ENCODE data around the gene GSE1. TPM values are rescaled to one million over a fixed set of nuclear protein-coding genes. Genes with fewer than 3 reads are reported as not detected.
"Not testable (repeated sequence)": the region's sequence is repeated elsewhere in the genome, so short reads cannot be mapped to it uniquely, and the experiment has no call there.

The GSE1 gene
- total RNA-seq, 2 experiments from 2014 or later: 8.6 to 10.1 TPM

DNA sequence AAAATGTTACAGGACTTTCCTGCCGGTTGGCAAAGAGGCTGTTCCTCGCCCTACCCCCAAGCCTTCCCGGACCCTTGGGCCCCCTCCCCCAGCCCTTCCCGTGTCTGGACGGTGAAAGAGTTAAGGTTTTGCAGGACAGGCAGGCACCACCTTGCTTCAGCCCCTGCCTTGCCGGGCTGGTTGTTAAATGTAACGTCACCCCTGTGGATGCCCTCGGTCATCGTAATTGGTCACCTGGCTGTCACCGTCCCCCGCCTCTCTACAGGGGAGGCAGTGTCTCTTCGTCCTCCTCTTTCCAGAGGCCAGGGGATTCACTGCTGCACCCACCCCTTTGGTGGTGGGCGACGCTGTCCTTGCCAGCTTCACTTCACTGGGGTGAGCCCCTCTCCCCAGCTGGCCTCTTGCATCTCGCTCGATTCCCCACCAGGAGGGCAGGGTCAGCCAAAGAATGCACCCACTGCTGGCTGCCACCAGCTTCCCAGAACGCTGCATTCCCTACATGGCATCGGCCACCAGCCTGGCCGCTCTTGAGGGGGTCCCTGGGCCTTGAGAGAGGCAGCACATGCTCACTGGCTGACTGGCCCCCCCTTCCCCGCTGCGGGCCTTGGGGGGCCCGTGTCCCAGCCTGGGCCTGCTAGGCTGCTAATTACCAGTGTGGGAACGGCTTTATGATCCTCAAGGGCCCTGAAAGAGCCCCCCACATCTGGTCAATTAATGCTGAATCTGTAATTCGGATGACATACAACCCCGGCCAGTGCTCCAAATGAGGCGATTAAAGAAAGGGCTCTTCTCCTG, 25.2 kb upstream of the GSE1 start:
- no peak for DNase-seq
- H3K36me3 Mint-ChIP-seq (ENCODE audit: low read depth): no peaks in the 10 kb centered on the region
- CTCF ChIA-PET: no interaction called here
- H3K4me3 Mint-ChIP-seq: no peak overlapping the region
- no peak overlapping the region for H3K27ac Mint-ChIP-seq
- intact Hi-C loops (cut with micrococcal nuclease): no loop called here
- H3K27me3 Mint-ChIP-seq (ENCODE audit: low read depth): no peaks in the 10 kb centered on the region
- H3K4me1 Mint-ChIP-seq (ENCODE audit: low read depth): peaks cover 9% of the 10 kb centered on the region
- H3K9me3 Mint-ChIP-seq: no peaks in the 10 kb centered on the region

DNA sequence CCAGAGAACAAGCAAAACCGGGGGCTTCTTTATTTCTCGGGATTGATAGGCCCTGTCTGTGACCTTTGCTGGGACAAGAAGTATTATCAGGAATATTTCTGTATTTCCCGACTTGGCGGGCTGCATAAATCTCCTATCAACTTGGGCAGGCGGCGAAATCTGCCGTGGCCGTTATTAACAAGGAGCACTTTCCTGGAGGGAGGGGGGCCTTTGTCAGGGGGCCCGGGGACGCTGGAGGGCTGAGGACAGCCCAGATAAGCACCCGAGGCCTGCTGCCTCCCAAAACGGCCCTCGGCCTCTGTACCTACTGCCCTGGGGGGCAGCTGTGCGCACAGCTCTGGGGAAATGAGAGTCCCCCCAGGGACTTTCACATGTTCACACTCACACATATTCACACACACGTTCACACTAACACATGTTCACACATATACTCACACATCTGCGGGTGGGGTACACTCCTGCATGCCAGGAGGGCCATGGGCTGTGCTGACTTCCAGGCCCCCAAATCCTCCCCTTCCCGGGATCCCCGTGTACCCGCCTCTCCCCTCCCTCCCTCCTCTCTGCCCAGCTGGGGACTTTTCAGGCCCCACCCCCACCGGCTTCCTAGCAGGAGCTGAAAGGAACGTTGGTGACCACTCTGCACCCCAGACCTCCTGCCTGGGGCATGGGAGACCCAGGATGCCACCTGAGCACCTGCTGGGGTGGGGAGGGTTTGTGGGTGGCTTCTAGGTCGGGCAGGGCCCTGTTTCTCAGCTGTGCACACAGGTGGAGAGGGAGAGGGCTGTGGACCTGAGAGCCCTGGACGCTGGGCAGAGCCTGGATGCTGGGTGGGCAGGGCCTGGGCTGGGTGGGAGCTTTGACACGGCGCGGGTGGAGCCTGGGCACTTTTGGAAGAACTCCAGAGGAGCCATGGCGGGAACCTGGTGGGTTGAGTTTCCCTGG, 24.3 kb upstream of the GSE1 start:
- H3K4me1 Mint-ChIP-seq (ENCODE audit: low read depth): peaks cover 1% of the 10 kb centered on the region
- no peak overlapping the region for H3K4me3 Mint-ChIP-seq

DNA sequence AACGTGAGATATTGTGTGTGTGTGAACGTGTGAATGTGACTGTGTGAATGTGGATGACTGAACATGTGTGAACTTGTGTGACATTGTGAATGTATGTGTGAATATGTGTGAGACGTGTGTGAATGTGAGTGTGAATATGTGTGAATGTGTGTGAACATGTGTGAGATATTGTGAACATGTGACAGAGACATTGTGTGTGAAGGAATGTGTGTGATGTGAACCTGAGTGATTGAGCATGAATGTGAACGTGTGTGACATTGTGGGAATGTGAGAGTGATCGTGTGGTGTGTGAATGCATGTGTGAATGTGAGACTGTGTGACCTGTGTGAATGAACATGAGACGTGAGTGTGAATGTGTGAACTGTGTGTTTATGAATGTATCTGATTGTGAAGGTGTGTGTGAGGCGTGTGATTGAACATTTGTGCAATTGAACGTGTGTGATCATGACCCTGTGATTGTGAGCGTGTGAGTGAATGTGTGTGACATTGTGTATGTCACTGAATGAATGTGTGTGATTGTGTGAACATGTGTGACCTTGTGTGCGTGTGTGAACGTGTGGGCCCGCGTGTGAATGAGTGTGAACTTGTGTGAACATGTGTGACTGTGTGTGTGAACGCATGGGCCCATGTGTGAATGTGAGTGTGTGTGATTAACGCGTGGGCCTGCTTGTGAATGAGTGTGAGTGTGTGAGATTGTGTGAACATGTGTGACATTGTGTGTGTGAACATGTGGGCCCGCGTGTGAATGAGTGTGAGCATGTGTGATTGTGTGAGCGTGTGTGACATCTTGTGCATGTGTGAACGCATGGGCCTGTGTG, 23.2 kb upstream of the GSE1 start:
- peaks cover 3% of the 10 kb centered on the region for H3K4me1 Mint-ChIP-seq (ENCODE audit: low read depth)
- CTCF ChIA-PET: no interaction called here
- intact Hi-C loops (cut with micrococcal nuclease): no loop called here

More for the DNA sequence above, 24.3 kb upstream of the GSE1 start:
- DNase-seq: no peak
- CTCF ChIA-PET: no interaction called here
- intact Hi-C loops (cut with micrococcal nuclease): no loop called here
- H3K36me3 Mint-ChIP-seq (ENCODE audit: low read depth): no peaks in the 10 kb centered on the region
- no peak overlapping the region for H3K27ac Mint-ChIP-seq
- no peaks in the 10 kb centered on the region for H3K9me3 Mint-ChIP-seq
- no peaks in the 10 kb centered on the region for H3K27me3 Mint-ChIP-seq (ENCODE audit: low read depth)

DNA sequence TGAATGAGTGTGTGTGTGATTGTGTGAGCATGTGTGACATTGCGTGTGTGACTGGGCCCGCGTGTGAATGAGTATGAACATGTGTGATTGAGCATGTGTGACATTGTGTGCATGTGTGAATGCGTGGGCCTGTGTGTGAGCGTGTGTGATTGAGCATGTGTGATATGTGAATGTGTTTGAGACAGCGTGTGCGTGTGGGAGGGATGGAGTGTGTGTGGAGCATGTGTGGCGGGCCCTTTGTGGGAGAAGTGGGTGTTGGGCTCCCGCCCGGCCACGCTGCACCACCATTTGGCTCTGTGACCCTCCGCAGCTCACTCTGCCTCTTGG, 22.7 kb upstream of the GSE1 start:
- Mint-ChIP-seq H3K9me3 (no peaks in the 10 kb centered on the region), H3K4me1 (ENCODE audit: low read depth) (peaks cover 5% of the 10 kb centered on the region), H3K36me3 (ENCODE audit: low read depth) (no peaks in the 10 kb centered on the region), H3K27ac (no peak overlapping the region), H3K4me3 (no peak overlapping the region), H3K27me3 (ENCODE audit: low read depth) (no peaks in the 10 kb centered on the region)
- CTCF ChIA-PET: no interaction called here
- intact Hi-C loops (cut with micrococcal nuclease): no loop called here
- no peak for DNase-seq

More for the DNA sequence above, 23.2 kb upstream of the GSE1 start:
- DNase-seq: no peak
- no peaks in the 10 kb centered on the region for H3K36me3 Mint-ChIP-seq (ENCODE audit: low read depth)
- H3K9me3 Mint-ChIP-seq: no peaks in the 10 kb centered on the region
- H3K4me3 Mint-ChIP-seq: no peak overlapping the region
- H3K27me3 Mint-ChIP-seq (ENCODE audit: low read depth): no peaks in the 10 kb centered on the region
- H3K27ac Mint-ChIP-seq: no peak overlapping the region

DNA sequence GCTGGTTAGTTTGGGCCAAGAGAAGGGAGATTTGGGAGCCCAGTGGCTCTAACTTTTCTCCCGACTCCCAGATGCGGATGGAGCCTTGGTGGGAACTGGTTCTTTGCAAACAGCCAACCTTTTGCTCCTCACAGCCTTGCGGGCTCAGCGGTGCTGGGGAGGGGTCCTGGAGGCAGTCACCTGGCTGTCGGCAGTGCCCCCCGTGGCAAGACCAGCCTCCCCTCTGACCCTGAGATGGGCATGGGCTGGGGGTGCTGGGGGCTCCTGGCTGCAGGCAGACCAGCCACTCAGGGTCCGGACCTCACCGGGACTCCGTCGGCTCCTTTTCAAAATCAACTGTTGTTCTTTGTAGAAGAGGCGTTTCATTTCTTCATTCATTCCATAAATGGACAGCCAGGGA, 21.7 kb upstream of the GSE1 start:
- CTCF ChIA-PET: no interaction called here
- no peak for DNase-seq
- peaks cover 8% of the 10 kb centered on the region for H3K4me1 Mint-ChIP-seq (ENCODE audit: low read depth)
- peaks cover 4% of the 10 kb centered on the region for H3K36me3 Mint-ChIP-seq (ENCODE audit: low read depth)
- no peaks in the 10 kb centered on the region for H3K27me3 Mint-ChIP-seq (ENCODE audit: low read depth)
- H3K4me3 Mint-ChIP-seq: no peak overlapping the region
- no peaks in the 10 kb centered on the region for H3K9me3 Mint-ChIP-seq
- intact Hi-C loops (cut with micrococcal nuclease): no loop called here
- no peak overlapping the region for H3K27ac Mint-ChIP-seq

DNA sequence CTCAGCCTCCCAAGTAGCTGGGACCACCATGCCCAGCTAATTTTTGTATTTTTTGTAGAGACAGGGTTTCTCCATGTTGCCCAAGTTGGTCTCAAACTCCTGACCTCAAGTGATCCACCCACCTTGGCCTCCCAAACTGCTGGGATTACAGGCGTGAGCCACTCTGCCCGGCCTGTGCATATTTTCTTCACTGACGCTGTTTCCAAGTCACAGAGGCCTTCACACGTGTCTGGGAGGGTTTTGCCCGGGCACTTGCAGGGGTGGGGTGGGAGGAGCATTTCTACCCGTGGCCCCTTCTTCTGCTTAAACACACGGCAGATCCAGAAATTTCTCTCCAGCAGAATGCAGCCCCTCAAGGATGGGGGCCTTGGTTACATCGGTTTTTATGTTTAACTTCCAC, 20.8 kb upstream of the GSE1 start:
- H3K27me3 Mint-ChIP-seq (ENCODE audit: low read depth); intact Hi-C loops (cut with micrococcal nuclease); H3K27ac Mint-ChIP-seq; H3K36me3 Mint-ChIP-seq (ENCODE audit: low read depth); DNase-seq; H3K9me3 Mint-ChIP-seq; H3K4me1 Mint-ChIP-seq (ENCODE audit: low read depth); H3K4me3 Mint-ChIP-seq: not testable (repeated sequence)
- CTCF ChIA-PET: interaction anchor here (1.2 kb wide), 1 partner anchor 63 kb away, joined by 3 read pairs; no protein-coding TSS in a partner anchor

DNA sequence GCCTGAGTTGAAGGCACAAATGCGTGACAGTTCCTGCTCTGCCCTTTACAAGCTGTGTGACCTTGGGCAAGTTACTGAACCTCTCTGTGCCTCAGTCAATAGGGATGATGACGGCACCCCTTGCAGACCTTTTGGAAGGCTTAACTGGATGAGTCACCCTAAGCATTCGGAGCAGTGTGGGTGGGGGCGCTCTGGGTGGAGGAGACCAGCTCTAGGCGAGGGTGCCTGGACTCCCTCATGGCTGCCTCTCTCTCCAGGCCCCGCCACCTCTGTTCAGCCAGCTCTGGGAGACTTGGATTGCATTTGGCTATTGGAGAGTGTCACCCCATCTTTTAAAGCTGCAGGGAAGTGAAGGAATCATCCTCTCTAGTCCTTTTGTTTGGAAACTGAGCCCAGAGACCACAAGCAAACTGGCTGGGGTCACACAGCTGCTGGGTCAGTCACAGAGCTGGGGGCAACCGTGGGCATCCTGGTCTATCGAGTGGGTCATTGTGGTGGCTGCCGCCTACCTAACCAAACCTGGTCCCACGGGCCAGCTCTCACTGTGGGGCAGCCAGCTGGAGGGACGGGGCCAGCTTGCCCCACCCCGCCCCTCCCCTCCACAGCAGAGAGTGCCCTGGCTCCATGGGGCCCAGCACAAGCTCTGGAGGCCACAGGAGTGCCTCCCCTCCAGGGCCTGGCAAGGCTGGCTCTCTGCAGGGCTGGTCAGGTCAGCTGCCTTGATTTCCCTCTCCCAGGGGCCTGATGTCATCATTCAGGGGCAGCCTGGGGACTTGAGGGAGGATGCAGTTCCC, 20.2 kb upstream of the GSE1 start:
- Mint-ChIP-seq H3K27ac (no peak overlapping the region), H3K9me3 (no peaks in the 10 kb centered on the region), H3K4me3 (no peak overlapping the region), H3K27me3 (ENCODE audit: low read depth) (no peaks in the 10 kb centered on the region), H3K4me1 (ENCODE audit: low read depth) (peaks cover 8% of the 10 kb centered on the region), H3K36me3 (ENCODE audit: low read depth) (peaks cover 4% of the 10 kb centered on the region)
- DNase-seq: no peak
- intact Hi-C loops (cut with micrococcal nuclease): no loop called here
- CTCF ChIA-PET: interaction anchor here (1.2 kb wide), 1 partner anchor 64 kb away, joined by 3 read pairs; no protein-coding TSS in a partner anchor

DNA sequence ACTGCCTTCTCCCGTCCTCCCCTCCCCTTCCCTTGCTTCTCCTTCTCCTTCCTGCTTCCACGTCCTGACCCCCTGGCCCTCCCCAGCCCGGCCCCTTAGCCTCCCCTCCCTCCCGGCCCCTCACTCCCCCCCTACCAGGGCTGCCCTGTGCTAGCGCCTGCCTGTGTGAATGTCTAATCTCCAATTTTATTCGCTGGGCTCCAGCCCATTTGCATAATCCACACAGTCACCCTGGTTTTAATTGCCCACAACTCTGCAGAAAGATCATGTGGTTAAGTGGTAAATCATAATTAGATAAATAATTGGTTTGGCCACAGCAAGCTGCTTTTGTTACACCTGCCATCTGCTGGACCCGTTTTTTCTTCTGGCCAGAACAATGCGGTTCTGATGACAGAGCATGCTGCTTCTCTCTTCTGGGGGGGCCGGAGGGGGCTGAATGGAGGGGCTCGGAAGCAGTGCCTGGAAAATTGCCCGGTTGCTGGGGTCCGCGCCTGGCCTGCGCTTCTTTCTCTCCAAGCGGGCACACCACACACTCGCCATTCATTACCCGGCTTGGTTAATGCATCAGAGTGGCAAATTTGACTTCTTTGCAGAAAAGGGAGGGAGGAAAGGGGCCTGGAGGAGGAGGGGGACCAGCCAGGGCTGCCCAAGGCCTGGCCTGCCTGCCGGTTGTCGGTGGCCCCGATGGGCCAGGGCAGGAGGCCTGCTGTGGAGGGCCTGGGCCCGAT, 19.5 kb upstream of the GSE1 start:
- Mint-ChIP-seq H3K4me1 (ENCODE audit: low read depth) (peaks cover 8% of the 10 kb centered on the region), H3K9me3 (no peaks in the 10 kb centered on the region), H3K4me3 (no peak overlapping the region), H3K36me3 (ENCODE audit: low read depth) (peaks cover 4% of the 10 kb centered on the region), H3K27me3 (ENCODE audit: low read depth) (no peaks in the 10 kb centered on the region), H3K27ac (no peak overlapping the region)
- no peak for DNase-seq
- intact Hi-C loops (cut with micrococcal nuclease): no loop called here
- CTCF ChIA-PET: no interaction called here

DNA sequence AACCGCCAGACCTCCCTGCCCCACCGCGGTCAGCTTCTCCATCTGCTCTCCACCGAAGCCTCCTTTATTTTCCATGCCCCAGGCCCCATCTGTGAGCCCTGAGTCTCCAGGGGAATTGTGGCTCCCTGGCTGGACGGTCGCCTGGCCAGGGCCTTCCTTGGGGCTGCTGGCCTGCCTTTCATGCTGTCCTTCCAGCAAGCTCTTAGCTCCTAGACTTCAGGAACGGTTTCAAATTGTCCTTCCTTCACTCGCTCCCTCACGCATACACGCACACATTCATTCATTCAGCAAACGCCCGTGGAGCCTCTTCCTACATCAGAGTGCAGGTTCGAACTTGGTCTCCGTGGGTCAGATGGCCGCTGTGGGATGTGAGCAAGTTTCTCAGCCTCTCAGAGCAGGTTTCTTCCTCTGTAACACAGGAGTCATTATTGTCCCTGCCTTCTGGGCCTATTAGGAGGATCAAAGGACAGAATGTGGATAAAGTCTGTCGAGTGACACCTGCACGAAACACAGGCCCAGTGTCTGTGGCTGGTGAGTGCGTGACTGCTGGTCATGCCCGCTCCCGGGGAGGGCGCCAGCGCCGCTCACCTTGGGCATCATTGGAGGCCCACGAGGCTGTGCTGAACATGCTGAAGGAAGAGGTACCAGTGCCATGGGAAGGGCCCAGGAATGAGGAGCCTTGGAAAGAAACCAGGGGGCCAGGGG, 18.7 kb upstream of the GSE1 start:
- no peak overlapping the region for H3K4me3 Mint-ChIP-seq
- no peaks in the 10 kb centered on the region for H3K9me3 Mint-ChIP-seq
- DNase-seq: no peak
- intact Hi-C loops (cut with micrococcal nuclease): no loop called here
- H3K27me3 Mint-ChIP-seq (ENCODE audit: low read depth): no peaks in the 10 kb centered on the region
- peaks cover 8% of the 10 kb centered on the region for H3K4me1 Mint-ChIP-seq (ENCODE audit: low read depth)
- H3K27ac Mint-ChIP-seq: no peak overlapping the region
- CTCF ChIA-PET: no interaction called here
- peaks cover 4% of the 10 kb centered on the region for H3K36me3 Mint-ChIP-seq (ENCODE audit: low read depth)

DNA sequence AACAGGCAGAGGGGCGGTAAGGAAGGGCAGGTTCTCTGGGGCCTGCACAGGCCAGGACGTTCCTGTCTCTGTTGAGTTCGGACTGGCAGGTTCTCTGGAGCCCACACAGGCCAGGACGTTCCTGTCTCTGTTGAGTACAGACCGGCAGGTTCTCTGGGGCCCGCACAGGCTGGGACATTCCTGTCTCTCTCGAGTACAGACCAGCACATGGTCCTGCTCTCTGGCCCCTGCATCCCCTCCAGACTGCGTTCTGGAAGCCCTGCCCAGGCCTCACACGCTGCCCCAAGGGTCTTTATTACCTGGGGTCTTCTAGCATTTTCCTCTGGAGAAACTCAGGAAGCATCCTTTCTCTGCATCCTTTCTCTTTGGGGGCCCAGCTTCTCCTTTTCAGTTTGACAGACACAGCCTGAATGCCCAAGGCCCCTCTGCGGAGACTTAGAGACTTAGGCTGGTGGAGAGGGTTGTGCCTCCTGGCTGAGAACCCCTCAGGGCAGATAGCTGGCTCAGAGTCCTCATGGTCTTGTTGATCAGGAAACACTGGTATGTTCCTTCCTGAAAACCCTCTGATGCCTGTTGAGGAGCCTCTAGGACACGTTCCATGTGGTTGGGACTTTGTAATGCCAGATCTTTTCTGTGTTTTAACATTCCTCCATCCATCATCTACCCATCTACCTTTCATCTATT, 18.0 kb upstream of the GSE1 start:
- peaks cover 4% of the 10 kb centered on the region for H3K36me3 Mint-ChIP-seq (ENCODE audit: low read depth)
- peaks cover 8% of the 10 kb centered on the region for H3K4me1 Mint-ChIP-seq (ENCODE audit: low read depth)
- CTCF ChIA-PET: no interaction called here
- intact Hi-C loops (cut with micrococcal nuclease): no loop called here
- H3K4me3 Mint-ChIP-seq: no peak overlapping the region
- no peak for DNase-seq
- no peak overlapping the region for H3K27ac Mint-ChIP-seq
- H3K27me3 Mint-ChIP-seq (ENCODE audit: low read depth): no peaks in the 10 kb centered on the region
- H3K9me3 Mint-ChIP-seq: no peaks in the 10 kb centered on the region
